Upper lobe of left lung (tissue), 6 donors: Measurements from ENCODE around the gene NIT1. TPM values are rescaled to one million over a fixed set of nuclear protein-coding genes. Genes with fewer than 3 reads are reported as not detected.

Source experiments
- ATAC-seq, 2 donors: fragments of 200-7000 bp; cut with Tn5 transposase; one replicate each; pipeline ENCODE4 v1.9.1; 2022; ENCODE audit warnings: mild to moderate bottlenecking in 2 of 2, moderate library complexity in 2 of 2; ENCODE audit not compliant: low FRiP score in 2 of 2
- DNase-seq, 2 donors: peaks; one replicate each; pipeline ENCODE4 v3.0.0-alpha.2; 2019 to 2020
- H3K27ac ChIP-seq, 4 donors: fragments of 200-600 bp; sonication (generic); one replicate each; pipeline ENCODE4 v1.5.1; 2016 to 2019
- H3K27me3 ChIP-seq, 4 donors: fragments of 200-600 bp; sonication (generic); one replicate each; pipeline ENCODE4 v1.5.1; 2017 to 2019
- H3K36me3 ChIP-seq, 4 donors: fragments of 200-600 bp; sonication (generic); one replicate each; pipeline ENCODE4 v1.5.1; 2016 to 2019
- H3K4me1 ChIP-seq, 4 donors: fragments of 200-600 bp; sonication (generic); one replicate each; pipeline ENCODE4 v1.5.1; 2018 to 2019
- H3K4me3 ChIP-seq, 4 donors: fragments of 200-600 bp; sonication (generic); one replicate each; pipeline ENCODE4 v1.5.1; 2017 to 2019; ENCODE audit warnings: mild to moderate bottlenecking in 2 of 4, moderate library complexity in 1 of 4
- H3K9me3 ChIP-seq, 4 donors: fragments of 200-600 bp; sonication (generic); one replicate each; pipeline ENCODE4 v1.5.1; 2018 to 2019
- EP300 ChIP-seq, 4 donors: sonication (generic); formaldehyde crosslinking; IDR thresholded peaks; one replicate each; pipeline ENCODE4 v1.5.1; 2017; ENCODE audit warnings: antibody characterized with exemption in 4 of 4, control low read depth in 2 of 4
- POLR2A ChIP-seq, 4 donors: fragments of 450-650 bp; IDR thresholded peaks; one replicate each; pipeline ENCODE4 v1.5.1; 2016 to 2017; ENCODE audit warnings: antibody characterized with exemption in 4 of 4, mild to moderate bottlenecking in 2 of 4
- POLR2AphosphoS5 ChIP-seq, 2 donors: sonication (generic); formaldehyde crosslinking; IDR thresholded peaks; one replicate each; pipeline ENCODE4 v1.5.1; 2017; ENCODE audit warnings: antibody characterized with exemption in 2 of 2
- WGBS, 2 donors: methylation state at CpG; one replicate each; pipeline ENCODE4 v1.1.5; 2017 to 2018; 5-methylcytosine and 5-hydroxymethylcytosine counted together
- total RNA-seq, 6 donors: library from RNA; depleted of rRNA in 4 of 6; stranded (reverse); fragments of >200 nt in 4 of 6; gene quantifications; one replicate each; pipeline versions ENCODE4 v1.1.0 to v1.2.1, GENCODE V29; 2016 to 2021
- TF ChIP-seq, protein P1 (sequence below), 6 experiments: fragments of 450-650 bp in 4 of 6; fragments of 200-600 bp in 2 of 6; sonication (generic) in 2 of 6; IDR thresholded peaks; one replicate each; pipeline ENCODE4 v1.5.1; 2016 to 2019; ENCODE audit warnings: antibody characterized with exemption in 6 of 6
- donor health status: DM: no; HTN: no; CAD: no; lungs with moderate emphysema.
- donor health status: DM: no; HTN: yes; CAD: no; lungs with severe emphysema.

NIT1 gene
- total RNA-seq, 6 donors from 2014 or later, result 21.2 to 62.9 (median 40.7) TPM

DNA sequence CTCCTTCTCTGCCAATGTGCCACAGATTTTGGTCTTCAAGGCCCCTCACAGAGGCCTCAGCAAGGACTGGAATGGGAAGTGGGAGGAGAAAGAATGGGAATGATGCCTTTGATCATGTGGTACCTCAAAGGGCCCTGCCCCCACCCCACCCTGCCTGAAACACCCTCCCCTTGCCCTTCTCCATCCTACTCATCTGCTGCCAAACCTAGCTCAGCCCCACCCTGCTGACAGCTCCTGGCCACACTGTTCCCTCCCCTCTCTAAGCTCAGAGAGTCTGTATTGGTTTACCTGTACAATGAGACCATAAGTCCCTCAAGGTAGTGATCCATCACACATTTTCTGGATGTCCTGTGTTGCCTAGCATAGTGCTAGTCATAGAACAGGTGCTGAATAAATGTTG lies 41.5 kb upstream of the NIT1 start:
- Histone ChIP-seq H3K4me1 (peaks cover 0 to 5% (median 2%) of the 10 kb centered on the region in 4 donors), H3K36me3 (no peaks in the 10 kb centered on the region), H3K27me3 (no peaks in the 10 kb centered on the region), H3K27ac (no peak overlapping the region), H3K9me3 (no peaks in the 10 kb centered on the region), H3K4me3 (no peak overlapping the region)
- ATAC-seq (no peak), DNase-seq (no peak)
- TF ChIP-seq, protein P1, sequence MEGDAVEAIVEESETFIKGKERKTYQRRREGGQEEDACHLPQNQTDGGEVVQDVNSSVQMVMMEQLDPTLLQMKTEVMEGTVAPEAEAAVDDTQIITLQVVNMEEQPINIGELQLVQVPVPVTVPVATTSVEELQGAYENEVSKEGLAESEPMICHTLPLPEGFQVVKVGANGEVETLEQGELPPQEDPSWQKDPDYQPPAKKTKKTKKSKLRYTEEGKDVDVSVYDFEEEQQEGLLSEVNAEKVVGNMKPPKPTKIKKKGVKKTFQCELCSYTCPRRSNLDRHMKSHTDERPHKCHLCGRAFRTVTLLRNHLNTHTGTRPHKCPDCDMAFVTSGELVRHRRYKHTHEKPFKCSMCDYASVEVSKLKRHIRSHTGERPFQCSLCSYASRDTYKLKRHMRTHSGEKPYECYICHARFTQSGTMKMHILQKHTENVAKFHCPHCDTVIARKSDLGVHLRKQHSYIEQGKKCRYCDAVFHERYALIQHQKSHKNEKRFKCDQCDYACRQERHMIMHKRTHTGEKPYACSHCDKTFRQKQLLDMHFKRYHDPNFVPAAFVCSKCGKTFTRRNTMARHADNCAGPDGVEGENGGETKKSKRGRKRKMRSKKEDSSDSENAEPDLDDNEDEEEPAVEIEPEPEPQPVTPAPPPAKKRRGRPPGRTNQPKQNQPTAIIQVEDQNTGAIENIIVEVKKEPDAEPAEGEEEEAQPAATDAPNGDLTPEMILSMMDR (IDR thresholded peaks at IDR 0.05), result no peak
- TF ChIP-seq POLR2AphosphoS5 (IDR thresholded peaks at IDR 0.05), result no peak
- no peak for TF ChIP-seq EP300 (IDR thresholded peaks at IDR 0.05)
- no peak for TF ChIP-seq POLR2A (IDR thresholded peaks at IDR 0.05)

DNA sequence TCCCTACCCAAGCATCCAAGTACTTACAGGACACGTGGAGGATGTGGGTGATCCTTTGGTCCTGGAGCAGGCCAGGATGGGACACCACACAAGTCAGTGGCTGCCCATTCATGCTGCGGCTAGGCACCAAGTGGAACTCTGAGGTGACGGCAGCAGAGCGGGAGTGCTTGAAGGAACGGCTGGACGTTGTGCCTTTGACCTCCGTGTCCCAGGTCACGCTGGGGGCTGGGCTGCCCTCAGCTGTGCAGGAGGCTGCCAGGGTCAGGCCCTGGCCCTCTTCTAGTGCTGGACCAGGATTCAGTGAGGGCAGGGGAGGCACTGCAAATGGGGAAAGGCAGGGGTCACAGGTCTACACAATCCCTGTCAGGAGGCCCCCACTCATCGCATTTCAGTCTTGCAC lies 40.5 kb upstream of the NIT1 start:
- Histone ChIP-seq H3K36me3 (no peaks in the 10 kb centered on the region), H3K4me1 (peaks cover 0 to 9% (median 5%) of the 10 kb centered on the region in 4 donors), H3K27ac (no peak overlapping the region), H3K27me3 (no peaks in the 10 kb centered on the region), H3K9me3 (no peaks in the 10 kb centered on the region), H3K4me3 (no peak overlapping the region)
- WGBS, 2 donors, result 74 to 83% methylated on average over 7 to 9 of the region's 9 CpGs
- DNase-seq (peak in 1 of 2 donors; percentile 39), ATAC-seq (no peak)
- TF ChIP-seq POLR2AphosphoS5 (IDR thresholded peaks at IDR 0.05) (no peak), POLR2A (IDR thresholded peaks at IDR 0.05) (no peak), EP300 (IDR thresholded peaks at IDR 0.05) (no peak)
- TF ChIP-seq, protein P1 (IDR thresholded peaks at IDR 0.05), result no peak

DNA sequence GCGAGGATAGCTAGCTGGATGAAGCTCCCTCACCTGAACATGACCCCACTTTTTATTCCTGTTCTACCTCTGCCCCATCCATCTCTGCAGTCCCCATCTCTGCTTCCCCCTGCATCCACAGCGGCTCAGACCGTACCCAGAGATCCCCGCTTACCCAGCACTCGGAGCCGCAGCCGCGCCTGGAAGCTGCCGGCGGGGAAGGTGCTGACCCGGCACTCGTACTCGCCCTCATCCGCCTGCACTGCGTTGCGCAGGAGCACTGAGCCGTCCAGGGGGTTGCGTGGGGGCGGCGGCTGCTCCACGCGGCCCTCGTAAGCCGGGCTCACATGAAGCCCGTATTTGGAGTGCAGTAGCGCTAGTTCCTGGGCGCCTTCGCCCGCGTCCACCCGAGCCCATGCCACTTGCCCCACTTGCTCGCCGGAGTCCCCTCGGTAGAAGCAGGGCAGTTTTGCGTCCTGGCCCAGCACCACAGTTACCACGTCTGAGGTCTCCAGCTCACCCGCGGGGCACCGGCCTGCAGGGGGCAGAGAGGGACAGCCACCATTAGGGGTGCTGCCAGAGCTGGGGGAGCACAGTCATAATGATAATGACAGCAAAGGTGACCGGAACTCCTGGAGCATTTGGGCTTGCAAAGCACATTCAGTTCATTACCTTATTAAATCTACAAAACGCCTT lies 38.3 kb upstream of the NIT1 start:
- 66 to 76% methylated on average over 38 to 41 of the region's 41 CpGs for WGBS, 2 donors
- H3K36me3 ChIP-seq, result no peaks in the 10 kb centered on the region
- H3K9me3 ChIP-seq, result no peaks in the 10 kb centered on the region
- no peak overlapping the region for H3K27ac ChIP-seq
- DNase-seq, result peak in 1 of 2 donors; percentile 77
- TF ChIP-seq POLR2AphosphoS5 (IDR thresholded peaks at IDR 0.05) (no peak), POLR2A (IDR thresholded peaks at IDR 0.05) (no peak), EP300 (IDR thresholded peaks at IDR 0.05) (no peak)
- TF ChIP-seq, protein P1 (IDR thresholded peaks at IDR 0.05), result no peak
- H3K4me1 ChIP-seq, result peaks cover 14 to 30% (median 24%) of the 10 kb centered on the region in 4 donors
- no peaks in the 10 kb centered on the region for H3K27me3 ChIP-seq
- ATAC-seq, result no peak
- H3K4me3 ChIP-seq, result no peak overlapping the region

DNA sequence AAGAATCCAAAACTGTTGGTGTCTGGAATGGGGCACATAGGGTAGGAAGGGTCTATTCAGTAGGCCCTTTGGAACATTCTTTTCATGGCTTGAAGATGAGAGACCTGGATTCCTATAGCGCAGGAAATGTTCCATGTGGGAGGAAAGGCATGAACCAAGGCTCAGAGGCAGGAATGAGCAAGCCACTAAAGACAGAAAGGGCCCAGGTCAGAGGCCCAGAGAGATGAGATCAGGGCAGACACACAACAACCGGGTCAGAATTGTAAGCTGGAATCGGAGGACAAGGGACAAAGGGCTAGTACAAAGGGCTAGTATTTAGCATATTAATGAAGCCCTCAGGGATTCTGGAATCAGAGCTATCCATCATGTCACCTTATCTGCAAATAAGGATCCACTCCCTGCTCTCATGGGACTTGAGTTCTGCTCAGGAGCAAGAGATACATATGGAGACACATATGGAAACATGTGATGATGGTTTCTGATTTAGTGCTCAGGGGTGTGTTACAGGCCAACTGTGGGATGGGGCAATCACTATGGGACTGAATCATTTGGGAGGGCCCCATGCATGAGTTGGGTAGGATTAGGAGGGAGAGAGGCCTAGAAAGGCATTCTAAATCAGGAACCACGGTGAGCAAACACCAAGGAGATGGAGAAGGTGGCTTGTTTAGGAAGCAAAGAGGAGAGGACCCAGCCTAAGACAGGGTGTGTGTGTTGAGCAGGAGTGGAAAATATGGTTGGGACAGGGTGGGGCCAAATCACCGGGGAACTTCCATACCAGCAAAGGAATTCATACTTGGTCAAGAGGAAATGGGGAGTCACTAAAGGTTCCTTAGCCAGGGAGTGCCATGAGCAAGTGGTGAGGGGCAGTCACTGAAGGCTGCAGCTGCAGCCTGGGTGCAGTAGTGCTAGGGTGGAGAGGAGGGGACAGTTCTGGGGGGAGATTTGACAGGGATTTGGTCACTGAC lies 37.2 kb upstream of the NIT1 start:
- WGBS, 2 donors, result 74 to 82% methylated on average over 5 of the region's 5 CpGs
- ATAC-seq, result no peak
- no peaks in the 10 kb centered on the region for H3K27me3 ChIP-seq

More for the DNA sequence above, 37.2 kb upstream of the NIT1 start:
- H3K4me3 ChIP-seq, result no peak overlapping the region
- H3K36me3 ChIP-seq, result no peaks in the 10 kb centered on the region
- TF ChIP-seq EP300 (IDR thresholded peaks at IDR 0.05) (no peak), POLR2A (IDR thresholded peaks at IDR 0.05) (no peak), POLR2AphosphoS5 (IDR thresholded peaks at IDR 0.05) (no peak)
- TF ChIP-seq, protein P1 (IDR thresholded peaks at IDR 0.05), result no peak
- DNase-seq, result no peak
- H3K9me3 ChIP-seq, result no peaks in the 10 kb centered on the region
- H3K27ac ChIP-seq, result peak overlapping the region in 2 of 4 donors; percentile 2 to 11
- H3K4me1 ChIP-seq, result peaks cover 15 to 39% (median 31%) of the 10 kb centered on the region in 4 donors
